Measurements from ENCODE around the gene RAPGEFL1.

Gene RAPGEFL1

DNA sequence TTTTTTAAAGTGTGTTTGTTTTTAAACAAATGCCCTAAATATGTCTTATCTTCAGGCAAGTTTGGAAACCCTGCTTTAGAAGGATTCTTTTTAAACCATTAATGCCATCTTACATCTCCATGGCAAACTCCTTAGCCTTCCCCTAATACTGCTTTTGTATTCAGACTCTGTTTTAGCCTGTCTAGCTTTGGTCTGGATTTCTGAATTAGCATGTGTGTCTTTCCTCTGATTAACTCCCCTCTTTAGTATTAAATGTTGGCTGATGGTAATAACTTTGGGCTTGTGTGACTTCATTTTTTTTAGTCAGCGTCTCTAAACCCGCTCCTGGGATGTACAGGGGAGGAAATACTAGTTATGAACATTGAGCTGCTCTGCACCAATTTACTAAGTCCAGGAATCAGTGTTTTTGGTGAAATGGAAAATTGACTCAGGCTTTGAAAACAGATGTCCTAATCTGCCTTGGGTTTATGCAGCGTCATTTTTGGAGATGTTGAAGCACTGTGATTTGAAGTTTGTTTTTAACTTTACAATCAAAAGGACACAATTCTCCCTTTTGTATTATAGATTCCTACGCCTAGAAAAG, 64.1 kb downstream of the RAPGEFL1 start:
- no peak for DNase-seq (ENCODE audit: low read depth, low spot score)
- Histone ChIP-seq H3K4me1 (ENCODE audit: insufficient read depth, insufficient read length) (no peaks in the 10 kb centered on the region), H3K27me3 (ENCODE audit: insufficient read depth, insufficient read length) (no peaks in the 10 kb centered on the region), H3K9me3 (ENCODE audit: insufficient read depth, low read length) (no peaks in the 10 kb centered on the region), H3K4me3 (ENCODE audit: insufficient read length, low read depth) (no peak overlapping the region), H3K36me3 (ENCODE audit: insufficient read depth, insufficient read length, low read length) (peaks cover 3% of the 10 kb centered on the region), H3K9ac (ENCODE audit: insufficient read length, low read depth) (no peak overlapping the region)
- TF ChIP-seq ZNF274 (IDR thresholded peaks at IDR 0.05; ENCODE audit: low read depth, low read length) (no peak), YY1 (IDR thresholded peaks at IDR 0.05; ENCODE audit: insufficient read depth, insufficient read length) (no peak), SUZ12 (IDR thresholded peaks at IDR 0.05; ENCODE audit: extremely low read depth, insufficient read depth, insufficient read length) (no peak)

DNA sequence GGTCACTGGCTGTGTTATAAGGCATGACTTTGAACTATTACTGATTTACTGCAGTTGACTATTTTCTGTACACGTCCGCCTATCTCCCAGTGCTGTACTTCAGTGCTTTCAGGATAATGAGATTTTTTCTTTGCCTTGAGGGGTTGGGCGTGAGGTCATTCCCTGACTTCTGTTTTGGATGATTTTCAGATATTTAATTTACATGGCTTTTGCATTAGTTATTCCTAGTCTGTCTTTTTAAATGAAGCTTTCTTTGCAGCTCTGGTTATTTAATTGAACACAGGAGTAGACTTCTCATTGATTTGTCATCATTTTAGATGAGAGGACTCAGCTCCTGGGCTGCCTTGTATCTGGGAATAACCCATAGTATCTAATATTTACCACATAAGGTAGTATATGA, 65.5 kb downstream of the RAPGEFL1 start:
- Histone ChIP-seq H3K4me3 (ENCODE audit: insufficient read length, low read depth) (no peak overlapping the region), H3K4me1 (ENCODE audit: insufficient read depth, insufficient read length) (no peaks in the 10 kb centered on the region), H3K27me3 (ENCODE audit: insufficient read depth, insufficient read length) (no peaks in the 10 kb centered on the region), H3K9ac (ENCODE audit: insufficient read length, low read depth) (no peak overlapping the region), H3K36me3 (ENCODE audit: insufficient read depth, insufficient read length, low read length) (peaks cover 3% of the 10 kb centered on the region), H3K9me3 (ENCODE audit: insufficient read depth, low read length) (no peaks in the 10 kb centered on the region)
- TF ChIP-seq YY1 (IDR thresholded peaks at IDR 0.05; ENCODE audit: insufficient read depth, insufficient read length), result no peak
- TF ChIP-seq ZNF274 (IDR thresholded peaks at IDR 0.05; ENCODE audit: low read depth, low read length), result no peak
- no peak for TF ChIP-seq SUZ12 (IDR thresholded peaks at IDR 0.05; ENCODE audit: extremely low read depth, insufficient read depth, insufficient read length)
- no peak for DNase-seq (ENCODE audit: low read depth, low spot score)

DNA sequence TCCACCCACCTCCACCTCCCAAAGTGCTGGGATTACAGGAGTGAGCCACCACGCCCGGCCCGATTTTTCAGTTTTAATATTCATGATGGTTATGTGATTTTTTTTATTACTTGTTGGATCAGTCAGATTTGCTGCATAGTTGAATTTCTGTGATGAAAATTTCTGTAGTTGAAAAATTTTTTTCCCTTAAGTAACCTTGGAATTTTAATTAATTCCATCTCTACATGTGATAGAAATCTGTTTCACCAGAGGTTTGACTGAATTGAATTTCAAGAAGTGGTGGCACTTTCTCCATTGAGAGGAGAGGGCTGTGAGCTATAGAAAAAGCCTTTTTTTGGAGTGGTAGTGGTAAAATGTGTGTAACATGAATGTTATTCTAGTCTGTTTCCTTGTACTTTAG, 66.5 kb downstream of the RAPGEFL1 start:
- Histone ChIP-seq H3K4me3 (ENCODE audit: insufficient read length, low read depth) (no peak overlapping the region), H3K36me3 (ENCODE audit: insufficient read depth, insufficient read length, low read length) (peaks cover 3% of the 10 kb centered on the region), H3K4me1 (ENCODE audit: insufficient read depth, insufficient read length) (no peaks in the 10 kb centered on the region), H3K9ac (ENCODE audit: insufficient read length, low read depth) (no peak overlapping the region), H3K9me3 (ENCODE audit: insufficient read depth, low read length) (no peaks in the 10 kb centered on the region), H3K27me3 (ENCODE audit: insufficient read depth, insufficient read length) (no peaks in the 10 kb centered on the region)
- no peak for DNase-seq (ENCODE audit: low read depth, low spot score)
- TF ChIP-seq YY1 (IDR thresholded peaks at IDR 0.05; ENCODE audit: insufficient read depth, insufficient read length) (no peak), SUZ12 (IDR thresholded peaks at IDR 0.05; ENCODE audit: extremely low read depth, insufficient read depth, insufficient read length) (no peak), ZNF274 (IDR thresholded peaks at IDR 0.05; ENCODE audit: low read depth, low read length) (no peak)

DNA sequence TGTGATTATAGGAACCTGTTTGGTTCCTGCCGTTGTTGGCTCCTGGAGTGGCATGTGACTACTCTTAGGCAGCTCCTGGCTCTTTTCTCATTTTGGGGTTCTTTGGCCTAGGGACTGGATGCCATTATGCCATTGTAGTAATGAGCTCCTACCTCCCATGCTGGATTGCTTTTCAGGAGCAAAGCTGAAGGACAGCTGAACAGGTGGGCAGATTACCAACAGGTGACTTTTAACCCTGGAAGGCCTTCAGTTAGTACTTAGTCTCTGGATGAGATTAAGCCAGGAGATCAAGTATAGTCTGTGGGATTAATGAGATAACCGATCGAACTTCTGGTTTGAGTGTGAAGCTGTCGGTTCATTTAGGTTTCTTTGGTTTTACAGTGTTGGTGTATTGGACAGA, 67.0 kb downstream of the RAPGEFL1 start:
- no peaks in the 10 kb centered on the region for H3K9me3 ChIP-seq (ENCODE audit: insufficient read depth, low read length)
- DNase-seq (ENCODE audit: low read depth, low spot score), result no peak
- no peak overlapping the region for H3K9ac ChIP-seq (ENCODE audit: insufficient read length, low read depth)
- no peak for TF ChIP-seq YY1 (IDR thresholded peaks at IDR 0.05; ENCODE audit: insufficient read depth, insufficient read length)
- no peak for TF ChIP-seq SUZ12 (IDR thresholded peaks at IDR 0.05; ENCODE audit: extremely low read depth, insufficient read depth, insufficient read length)
- TF ChIP-seq ZNF274 (IDR thresholded peaks at IDR 0.05; ENCODE audit: low read depth, low read length), result no peak
- H3K4me1 ChIP-seq (ENCODE audit: insufficient read depth, insufficient read length), result no peaks in the 10 kb centered on the region
- H3K4me3 ChIP-seq (ENCODE audit: insufficient read length, low read depth), result no peak overlapping the region
- peaks cover 3% of the 10 kb centered on the region for H3K36me3 ChIP-seq (ENCODE audit: insufficient read depth, insufficient read length, low read length)
- no peaks in the 10 kb centered on the region for H3K27me3 ChIP-seq (ENCODE audit: insufficient read depth, insufficient read length)
